Neural progenitor cell (in vitro differentiated cells): ENCODE data around the gene MAP7D3.

Source experiments
- CTCF ChIP-seq: fragments of 200-600 bp; sonication (generic); IDR thresholded peaks from 2 replicates; pipeline ENCODE4 v1.5.1; 2017; ENCODE audit warnings: antibody characterized with exemption, mild to moderate bottlenecking
- EZH2 ChIP-seq: fragments of 200-600 bp; sonication (generic); IDR thresholded peaks from 2 replicates; pipeline ENCODE4 v1.6.1; 2017; ENCODE audit warnings: antibody characterized with exemption, mild to moderate bottlenecking, moderate library complexity
- EZH2phosphoT487 ChIP-seq: fragments of 200-600 bp; sonication (generic); IDR thresholded peaks from 2 replicates; pipeline ENCODE4 v1.6.1; 2017; ENCODE audit warnings: antibody characterized with exemption

DNA sequence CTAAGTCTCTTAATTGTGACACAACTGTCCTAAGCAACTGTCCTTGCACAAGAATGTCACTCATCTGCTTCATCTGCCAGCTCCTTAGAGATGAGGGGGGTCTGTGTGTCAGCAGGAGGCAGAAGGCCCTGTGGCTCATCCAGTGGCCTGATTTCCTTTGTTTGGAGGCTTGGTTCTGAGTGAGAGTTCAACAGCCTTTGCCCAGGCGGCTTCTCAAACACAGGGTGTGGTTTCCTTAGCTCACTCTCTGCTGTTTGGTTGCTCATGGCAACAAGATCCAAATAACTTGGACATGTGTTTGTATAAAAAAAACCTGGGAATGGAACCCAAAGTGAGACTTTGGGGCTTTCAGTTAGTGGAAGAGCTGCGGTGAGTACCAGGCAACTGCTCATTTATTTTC, 46.6 kb downstream of the MAP7D3 start:
- no peak for TF ChIP-seq EZH2
- no peak for TF ChIP-seq CTCF
- no peak for TF ChIP-seq EZH2phosphoT487
